ENCODE results near the gene GSC.

The GSC gene

DNA sequence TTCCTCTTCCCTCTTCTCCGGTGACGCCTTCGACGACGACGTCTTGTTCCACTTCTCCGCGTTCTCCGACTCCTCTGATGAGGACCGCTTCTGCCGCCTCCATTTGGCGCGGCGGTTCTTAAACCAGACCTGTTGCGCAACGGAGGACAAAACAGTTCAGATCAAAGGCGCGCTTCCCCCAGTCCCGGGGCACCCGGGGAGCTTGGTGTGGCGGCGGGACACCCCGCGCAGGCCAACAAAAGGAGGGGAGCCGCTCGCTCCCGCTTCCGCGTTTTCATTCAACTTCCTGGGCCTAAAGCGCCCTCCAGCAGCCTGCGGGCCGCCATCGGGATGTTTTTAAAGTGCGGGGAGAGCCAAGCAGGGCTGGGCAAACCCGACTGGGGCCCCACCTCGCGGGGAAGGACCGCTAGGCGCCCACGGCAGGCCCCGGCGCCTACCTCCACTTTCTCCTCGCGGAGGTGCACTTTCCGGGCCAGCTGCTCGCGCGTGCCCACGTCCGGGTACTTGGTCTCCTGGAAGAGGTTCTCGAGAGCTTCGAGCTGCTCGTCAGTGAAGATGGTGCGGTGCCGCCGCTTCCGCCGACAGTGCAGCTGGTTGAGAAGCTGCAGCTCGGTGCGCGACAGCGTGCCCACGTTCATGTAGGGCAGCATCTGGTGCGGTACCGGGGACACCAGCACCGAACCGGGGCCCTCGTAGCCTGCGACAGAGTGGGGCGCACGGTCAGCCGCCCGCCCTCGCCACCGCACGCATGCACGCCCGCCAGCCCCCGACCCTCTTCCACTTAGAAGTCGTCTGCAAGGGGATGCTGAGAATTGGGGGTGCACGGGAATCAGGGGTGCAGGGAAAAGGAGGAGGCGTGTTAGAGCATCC is 1.2 kb downstream of the GSC start:
- H2AFZ ChIP-seq (ENCODE audit: low read depth, low read length) = peak overlapping the region; percentile 63
- H3K9me3 ChIP-seq (ENCODE audit: low read length) = no peaks in the 10 kb centered on the region
- no peak overlapping the region for H3K4me3 ChIP-seq (ENCODE audit: low read length)
- no peaks in the 10 kb centered on the region for H3K4me1 ChIP-seq (ENCODE audit: insufficient read depth, low read length)
- no peaks in the 10 kb centered on the region for H3K36me3 ChIP-seq (ENCODE audit: insufficient read depth, low read length)
- H3K27me3 ChIP-seq (ENCODE audit: insufficient read depth, low read length) = peaks cover 90% of the 10 kb centered on the region

DNA sequence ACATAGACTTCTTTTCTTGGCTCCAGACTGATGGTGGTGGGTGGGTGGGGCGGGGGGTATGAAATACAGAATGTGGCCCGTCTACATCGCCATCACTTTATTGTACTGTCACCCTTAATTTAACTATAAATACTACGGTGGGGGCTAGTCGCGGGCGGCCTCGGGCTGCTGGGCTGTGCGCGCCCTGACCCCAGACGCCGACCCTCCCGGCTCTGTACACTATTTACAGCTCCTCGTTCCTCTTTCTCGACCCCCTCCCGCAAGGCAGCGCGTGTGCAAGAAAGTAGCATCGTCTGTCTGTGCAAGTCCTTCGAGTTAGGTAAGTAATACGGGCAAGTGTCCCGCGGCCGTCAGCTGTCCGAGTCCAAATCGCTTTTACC is 1.8 kb downstream of the GSC start:
- Histone ChIP-seq H3K9me3 (ENCODE audit: low read length) (no peaks in the 10 kb centered on the region), H3K36me3 (ENCODE audit: insufficient read depth, low read length) (no peaks in the 10 kb centered on the region), H3K4me3 (ENCODE audit: low read length) (no peak overlapping the region), H3K4me1 (ENCODE audit: insufficient read depth, low read length) (no peaks in the 10 kb centered on the region), H2AFZ (ENCODE audit: low read depth, low read length) (no peak overlapping the region), H3K27me3 (ENCODE audit: insufficient read depth, low read length) (peaks cover 89% of the 10 kb centered on the region)

DNA sequence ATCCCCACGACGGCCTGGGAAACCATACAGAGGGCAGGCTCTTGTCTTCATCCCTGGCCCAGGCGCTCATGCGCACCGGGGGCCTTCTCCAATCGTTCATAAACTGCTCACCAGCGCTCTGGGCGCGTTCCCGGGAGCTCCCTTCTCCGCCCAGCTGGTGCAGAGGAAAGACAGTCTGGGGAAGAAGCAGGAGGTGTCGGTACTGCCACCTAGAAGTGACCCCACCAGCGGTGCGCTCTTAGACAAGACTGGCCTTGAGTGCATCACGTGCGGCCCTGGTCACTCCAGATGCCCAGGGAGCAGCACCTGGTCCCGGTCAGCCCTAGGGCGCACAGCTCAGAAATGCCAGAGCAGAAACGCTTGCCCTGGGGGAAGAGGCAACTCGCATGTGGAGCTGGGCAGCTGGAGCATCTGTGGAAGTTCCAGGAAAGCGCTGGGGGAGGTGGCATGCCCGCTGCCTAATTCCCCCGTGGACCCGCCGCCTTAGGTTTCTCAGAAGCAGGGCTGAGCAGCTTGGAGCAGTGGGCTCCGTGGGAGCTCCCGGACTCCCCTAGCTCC is 2.5 kb downstream of the GSC start:
- Histone ChIP-seq H2AFZ (ENCODE audit: low read depth, low read length) (no peak overlapping the region), H3K27me3 (ENCODE audit: insufficient read depth, low read length) (peaks cover 86% of the 10 kb centered on the region), H3K9me3 (ENCODE audit: low read length) (no peaks in the 10 kb centered on the region), H3K4me1 (ENCODE audit: insufficient read depth, low read length) (no peaks in the 10 kb centered on the region), H3K36me3 (ENCODE audit: insufficient read depth, low read length) (no peaks in the 10 kb centered on the region), H3K4me3 (ENCODE audit: low read length) (no peak overlapping the region)

DNA sequence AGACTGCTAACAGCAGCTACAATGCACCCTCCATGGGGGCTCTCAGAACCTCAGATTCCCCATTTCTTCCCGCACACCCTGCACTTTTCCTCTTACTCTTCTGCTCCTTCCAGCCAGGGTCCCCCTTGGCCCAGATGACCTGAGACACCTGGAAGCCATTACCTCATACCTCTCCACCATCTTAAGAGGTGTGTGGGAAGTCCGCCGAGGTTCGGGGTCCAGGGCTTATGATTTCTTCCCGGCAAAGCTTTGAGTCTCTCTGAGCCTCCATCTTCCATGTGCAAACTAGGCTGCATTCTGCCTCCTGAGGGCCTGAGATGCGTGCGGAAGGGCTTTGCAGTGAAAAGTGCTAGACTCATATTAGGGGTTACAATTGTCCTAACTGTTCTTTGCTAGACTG is 5.3 kb downstream of the GSC start:
- H3K36me3 ChIP-seq (ENCODE audit: insufficient read depth, low read length) = no peaks in the 10 kb centered on the region
- no peak overlapping the region for H3K4me3 ChIP-seq (ENCODE audit: low read length)
- H2AFZ ChIP-seq (ENCODE audit: low read depth, low read length) = no peak overlapping the region
- peaks cover 67% of the 10 kb centered on the region for H3K27me3 ChIP-seq (ENCODE audit: insufficient read depth, low read length)
- H3K4me1 ChIP-seq (ENCODE audit: insufficient read depth, low read length) = no peaks in the 10 kb centered on the region
- no peaks in the 10 kb centered on the region for H3K9me3 ChIP-seq (ENCODE audit: low read length)

DNA sequence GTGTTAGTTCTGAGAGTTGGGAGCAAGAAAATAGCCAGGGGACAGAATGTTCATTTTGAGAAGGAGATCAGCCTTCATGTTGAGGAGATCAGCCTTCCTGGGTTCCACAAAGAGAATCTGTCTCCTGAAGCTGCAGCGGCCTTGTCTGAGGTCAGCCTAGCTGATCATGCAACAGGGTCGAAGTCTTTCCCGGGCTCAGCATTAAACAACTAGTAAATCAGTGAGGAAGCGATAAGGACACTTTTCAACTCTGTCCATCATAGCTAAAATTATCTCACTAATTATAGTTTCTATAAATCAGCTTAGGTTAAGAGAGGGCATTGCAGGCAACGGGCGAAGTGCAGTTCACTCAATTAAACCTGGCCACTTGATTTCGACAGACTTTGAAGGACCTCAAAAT is 7.5 kb downstream of the GSC start:
- Histone ChIP-seq H3K36me3 (ENCODE audit: insufficient read depth, low read length) (no peaks in the 10 kb centered on the region), H3K9me3 (ENCODE audit: low read length) (no peaks in the 10 kb centered on the region), H3K27me3 (ENCODE audit: insufficient read depth, low read length) (peaks cover 47% of the 10 kb centered on the region), H3K4me1 (ENCODE audit: insufficient read depth, low read length) (no peaks in the 10 kb centered on the region), H3K4me3 (ENCODE audit: low read length) (no peak overlapping the region), H2AFZ (ENCODE audit: low read depth, low read length) (no peak overlapping the region)

DNA sequence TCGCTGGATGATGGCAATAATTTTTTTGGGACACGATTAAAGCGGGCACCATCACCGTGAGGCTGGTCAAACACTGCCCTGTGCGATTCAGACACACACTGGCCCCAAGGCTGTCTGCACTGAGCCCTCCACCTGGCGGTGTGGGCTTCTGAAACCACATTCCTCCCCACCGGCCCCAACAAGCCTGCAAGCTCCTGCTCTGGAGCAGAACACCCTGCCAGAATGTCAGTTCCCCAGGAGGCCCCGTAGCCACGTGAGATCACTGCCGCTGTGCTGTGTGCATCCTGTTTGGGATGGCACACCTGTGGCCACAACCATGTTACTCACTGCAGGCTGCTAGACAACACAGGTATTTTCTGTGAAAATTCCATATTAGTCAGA is 7.9 kb downstream of the GSC start:
- Histone ChIP-seq H3K9me3 (ENCODE audit: low read length) (no peaks in the 10 kb centered on the region), H2AFZ (ENCODE audit: low read depth, low read length) (no peak overlapping the region), H3K27me3 (ENCODE audit: insufficient read depth, low read length) (peaks cover 43% of the 10 kb centered on the region), H3K36me3 (ENCODE audit: insufficient read depth, low read length) (no peaks in the 10 kb centered on the region), H3K4me3 (ENCODE audit: low read length) (no peak overlapping the region), H3K4me1 (ENCODE audit: insufficient read depth, low read length) (no peaks in the 10 kb centered on the region)

DNA sequence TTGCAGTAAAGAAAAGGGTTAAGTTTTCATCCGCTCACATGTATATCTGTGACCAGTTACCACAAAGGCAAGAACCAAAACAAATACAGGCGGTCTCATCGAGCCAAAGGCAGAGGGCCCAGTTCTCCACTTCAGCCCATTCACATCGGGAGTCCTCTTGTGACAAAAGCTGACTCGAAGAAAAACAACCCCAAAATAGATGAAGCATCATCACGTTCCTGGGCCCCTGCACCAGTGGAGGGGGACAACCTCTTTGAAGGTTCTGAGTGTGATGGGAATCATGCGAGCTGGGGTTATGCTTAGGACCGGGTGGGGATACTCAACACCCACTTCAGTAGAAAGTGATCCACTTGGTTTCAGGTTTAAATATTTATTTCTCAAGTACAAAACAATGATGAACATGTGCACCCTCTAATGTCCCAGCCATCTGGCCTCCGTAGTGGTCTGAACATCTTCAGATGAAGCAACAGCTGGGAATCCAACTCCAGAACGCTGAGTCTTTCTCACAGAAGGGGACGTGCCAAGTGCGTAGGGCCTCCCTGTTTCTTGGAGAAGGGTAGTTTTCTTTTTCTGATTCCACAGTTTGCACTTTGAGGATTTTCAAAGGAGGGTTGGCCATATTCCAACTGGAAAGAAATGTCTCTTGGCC is 8.4 kb downstream of the GSC start:
- peaks cover 37% of the 10 kb centered on the region for H3K27me3 ChIP-seq (ENCODE audit: insufficient read depth, low read length)
- H3K36me3 ChIP-seq (ENCODE audit: insufficient read depth, low read length) = no peaks in the 10 kb centered on the region
- no peaks in the 10 kb centered on the region for H3K9me3 ChIP-seq (ENCODE audit: low read length)
- H3K4me3 ChIP-seq (ENCODE audit: low read length) = no peak overlapping the region
- H2AFZ ChIP-seq (ENCODE audit: low read depth, low read length) = no peak overlapping the region
- H3K4me1 ChIP-seq (ENCODE audit: insufficient read depth, low read length) = no peaks in the 10 kb centered on the region

DNA sequence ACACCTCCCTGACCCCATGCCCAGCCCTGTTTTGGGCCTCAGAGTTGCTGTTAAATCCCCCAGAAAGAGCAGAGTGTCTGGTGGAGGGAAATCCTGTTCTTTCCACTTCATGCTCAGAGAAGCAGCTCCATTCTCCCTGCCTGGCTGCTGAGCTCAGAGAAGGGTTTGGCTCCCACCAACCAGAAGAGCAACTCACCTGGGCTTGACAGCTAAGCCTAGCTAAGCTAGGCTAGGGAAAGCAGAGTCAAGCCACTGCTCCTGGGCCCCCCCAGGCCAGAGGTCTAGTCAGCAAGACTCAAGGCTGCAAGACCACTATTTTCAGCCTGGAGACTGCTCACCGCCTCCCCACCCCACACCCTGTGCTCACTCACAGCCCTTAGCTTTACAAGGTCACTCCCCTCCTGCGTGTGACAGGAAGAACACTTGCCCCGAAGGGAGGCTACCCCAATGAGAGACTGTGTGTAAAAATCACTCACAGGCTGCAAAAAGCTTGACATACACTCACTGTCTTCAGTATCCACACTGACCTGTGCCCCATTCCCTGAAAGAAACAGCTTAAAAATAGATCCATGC is 13.5 kb downstream of the GSC start:
- no peaks in the 10 kb centered on the region for H3K9me3 ChIP-seq (ENCODE audit: low read length)
- peaks cover 2% of the 10 kb centered on the region for H3K27me3 ChIP-seq (ENCODE audit: insufficient read depth, low read length)
- H3K36me3 ChIP-seq (ENCODE audit: insufficient read depth, low read length) = no peaks in the 10 kb centered on the region
- H2AFZ ChIP-seq (ENCODE audit: low read depth, low read length) = no peak overlapping the region
- no peak overlapping the region for H3K4me3 ChIP-seq (ENCODE audit: low read length)
- no peaks in the 10 kb centered on the region for H3K4me1 ChIP-seq (ENCODE audit: insufficient read depth, low read length)

DNA sequence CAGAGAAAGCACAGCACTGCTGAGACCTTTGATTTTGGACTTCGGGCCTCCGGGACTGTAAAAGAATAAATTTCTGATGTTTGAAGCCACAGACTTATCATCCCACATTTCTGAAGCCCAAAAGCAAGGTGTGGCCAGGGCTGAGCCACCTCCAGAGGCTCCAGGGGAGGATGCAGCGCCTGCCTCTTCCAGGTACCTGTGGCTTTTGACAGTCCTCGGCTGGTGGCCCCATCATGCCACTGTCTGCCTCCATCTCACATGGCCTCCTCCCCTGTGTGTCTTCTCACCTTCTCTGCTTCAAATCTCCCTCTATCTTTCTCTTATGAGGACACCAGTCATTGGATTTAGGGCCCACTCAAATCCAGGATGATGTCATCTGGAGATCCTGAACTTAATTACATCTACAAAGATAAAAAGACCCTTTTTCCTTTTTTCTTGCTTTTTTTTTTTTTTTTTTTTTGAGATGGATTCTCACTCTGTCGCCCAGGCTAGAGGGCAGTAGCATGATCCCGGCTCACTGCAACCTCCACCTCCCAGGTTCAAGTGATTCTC is 15.4 kb downstream of the GSC start:
- Histone ChIP-seq H2AFZ (ENCODE audit: low read depth, low read length) (no peak overlapping the region), H3K27me3 (ENCODE audit: insufficient read depth, low read length) (peaks cover 2% of the 10 kb centered on the region), H3K36me3 (ENCODE audit: insufficient read depth, low read length) (no peaks in the 10 kb centered on the region), H3K4me3 (ENCODE audit: low read length) (no peak overlapping the region), H3K4me1 (ENCODE audit: insufficient read depth, low read length) (no peaks in the 10 kb centered on the region), H3K9me3 (ENCODE audit: low read length) (no peaks in the 10 kb centered on the region)

DNA sequence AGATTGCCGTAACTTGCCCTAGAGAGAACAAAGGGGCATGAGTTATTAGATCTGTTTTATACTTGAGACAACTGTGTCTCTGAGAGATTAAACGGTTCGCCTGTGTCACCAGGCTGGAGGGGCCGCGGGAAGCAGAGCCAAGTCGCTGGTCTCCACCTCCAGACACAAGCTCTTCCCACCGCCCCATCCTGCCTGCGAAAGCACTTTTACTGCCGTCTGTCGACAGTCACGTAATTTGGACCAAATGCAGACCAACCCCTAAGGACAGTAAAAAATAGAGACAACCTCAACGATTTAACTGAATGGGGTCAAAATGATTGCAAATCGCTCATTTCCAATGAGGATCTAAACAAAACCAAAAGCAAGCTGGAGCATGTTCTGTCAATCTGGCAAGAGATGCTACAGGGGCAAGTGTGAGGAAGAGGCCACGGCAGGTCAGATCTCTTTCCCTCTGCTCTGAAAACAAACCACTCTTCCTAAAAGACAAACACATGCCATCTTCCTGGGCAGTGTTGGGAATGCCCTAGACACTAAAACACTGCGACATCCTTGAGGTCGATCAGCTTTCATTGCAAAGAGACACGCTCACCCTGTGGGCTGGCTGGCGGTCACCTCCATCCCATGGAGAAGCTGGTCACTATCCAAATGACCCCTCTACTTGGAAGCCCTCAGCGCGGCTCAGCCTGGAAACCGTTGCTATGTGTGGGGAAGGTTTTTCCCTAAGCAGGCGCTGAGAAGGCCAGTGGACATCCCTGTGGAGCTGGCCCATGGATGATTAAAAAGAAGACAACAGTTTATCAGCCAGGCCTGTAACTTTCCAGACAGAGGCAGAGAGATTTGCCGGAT is 17.1 kb downstream of the GSC start:
- H3K27me3 ChIP-seq (ENCODE audit: insufficient read depth, low read length) = peaks cover 2% of the 10 kb centered on the region
- H2AFZ ChIP-seq (ENCODE audit: low read depth, low read length) = no peak overlapping the region
- no peaks in the 10 kb centered on the region for H3K9me3 ChIP-seq (ENCODE audit: low read length)
- no peaks in the 10 kb centered on the region for H3K4me1 ChIP-seq (ENCODE audit: insufficient read depth, low read length)
- no peaks in the 10 kb centered on the region for H3K36me3 ChIP-seq (ENCODE audit: insufficient read depth, low read length)
- H3K4me3 ChIP-seq (ENCODE audit: low read length) = no peak overlapping the region

DNA sequence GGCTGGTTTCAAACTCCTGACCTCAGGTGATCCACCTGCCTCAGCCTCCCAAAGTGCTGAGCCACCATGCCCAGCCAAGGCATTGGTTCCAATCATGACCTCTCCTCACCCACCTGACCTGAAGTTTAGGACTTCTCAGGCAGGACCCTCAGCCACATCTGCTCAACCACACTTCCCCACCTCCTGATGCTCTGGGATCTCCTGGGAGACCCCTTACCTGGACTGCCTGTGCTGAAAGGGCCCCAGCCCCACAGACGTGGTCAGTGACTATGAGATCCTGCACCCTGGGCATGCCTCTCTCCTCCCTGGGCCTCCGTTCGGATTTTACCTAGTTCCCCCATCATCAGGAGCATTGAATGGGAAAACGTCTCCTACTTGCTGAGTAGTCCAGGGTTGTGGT is 18.0 kb downstream of the GSC start:
- Histone ChIP-seq H3K27me3 (ENCODE audit: insufficient read depth, low read length) (peaks cover 2% of the 10 kb centered on the region), H3K4me3 (ENCODE audit: low read length) (no peak overlapping the region), H3K36me3 (ENCODE audit: insufficient read depth, low read length) (no peaks in the 10 kb centered on the region), H2AFZ (ENCODE audit: low read depth, low read length) (no peak overlapping the region), H3K4me1 (ENCODE audit: insufficient read depth, low read length) (no peaks in the 10 kb centered on the region), H3K9me3 (ENCODE audit: low read length) (no peaks in the 10 kb centered on the region)

DNA sequence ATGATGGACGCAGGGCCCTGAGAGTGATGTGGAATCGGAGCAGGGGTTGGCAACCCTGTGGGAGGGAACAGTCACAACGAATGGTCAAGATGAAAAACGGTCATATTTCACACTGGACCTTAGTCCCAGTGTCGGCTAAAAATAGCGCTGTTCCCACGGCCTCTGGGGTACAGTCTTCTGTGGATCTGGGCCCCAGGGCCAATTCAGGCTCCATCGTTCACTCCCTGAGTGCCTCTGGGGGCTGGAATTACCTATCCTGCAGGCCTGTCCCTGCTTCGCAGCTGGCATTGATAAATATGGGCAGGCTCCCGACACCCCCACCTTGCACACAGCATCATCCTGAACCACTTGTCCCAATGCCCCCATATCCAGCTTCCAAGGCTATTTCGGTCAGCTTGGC is 18.6 kb downstream of the GSC start:
- no peak overlapping the region for H3K4me3 ChIP-seq (ENCODE audit: low read length)
- peaks cover 2% of the 10 kb centered on the region for H3K27me3 ChIP-seq (ENCODE audit: insufficient read depth, low read length)
- no peak overlapping the region for H2AFZ ChIP-seq (ENCODE audit: low read depth, low read length)
- H3K36me3 ChIP-seq (ENCODE audit: insufficient read depth, low read length) = no peaks in the 10 kb centered on the region
- no peaks in the 10 kb centered on the region for H3K4me1 ChIP-seq (ENCODE audit: insufficient read depth, low read length)
- no peaks in the 10 kb centered on the region for H3K9me3 ChIP-seq (ENCODE audit: low read length)
